Esophagus muscularis mucosa (tissue), 4 donors: ENCODE data around the gene MT3. TPM values are rescaled to one million over a fixed set of nuclear protein-coding genes. Genes with fewer than 3 reads are reported as not detected.

ENCODE experiments used
- DNase-seq: peaks from one replicate; pipeline ENCODE4 v3.0.0-alpha.2; 2017; ENCODE audit errors: extremely low spot score
- H3K27ac ChIP-seq, 4 donors: fragments of 200-600 bp; sonication (generic); replicated peaks in 1 of 4; 1 replicate in 3 of 4; 2 replicates in 1 of 4; pipeline ENCODE4 v1.5.1; 2016 to 2019; ENCODE audit warnings: mild to moderate bottlenecking in 1 of 4
- H3K27me3 ChIP-seq, 4 donors: fragments of 200-600 bp; sonication (generic); one replicate each; pipeline versions ENCODE4 v1.5.1 to v1.6.0; 2016 to 2019
- H3K36me3 ChIP-seq, 4 donors: fragments of 200-600 bp; sonication (generic); one replicate each; pipeline ENCODE4 v1.5.1; 2016 to 2019
- H3K4me1 ChIP-seq, 4 donors: fragments of 200-600 bp; sonication (generic); one replicate each; pipeline ENCODE4 v1.5.1; 2016 to 2019
- H3K4me3 ChIP-seq, 4 donors: fragments of 200-600 bp; sonication (generic); 1 replicate in 2 of 4; 2 replicates in 2 of 4; pipeline ENCODE4 v1.5.1; 2016 to 2019; ENCODE audit warnings: mild to moderate bottlenecking in 4 of 4, moderate library complexity in 1 of 4
- H3K9me3 ChIP-seq, 4 donors: fragments of 200-600 bp; sonication (generic); 1 replicate in 3 of 4; 2 replicates in 1 of 4; pipeline ENCODE4 v1.5.1; 2016 to 2019
- EP300 ChIP-seq: sonication (generic); formaldehyde crosslinking; IDR thresholded peaks from one replicate; pipeline ENCODE4 v1.6.1; 2017; ENCODE audit warnings: antibody characterized with exemption
- POLR2A ChIP-seq: fragments of 450-650 bp; IDR thresholded peaks from one replicate; pipeline ENCODE4 v1.6.1; 2017; ENCODE audit warnings: antibody characterized with exemption, moderate library complexity, mild to moderate bottlenecking, low read depth
- POLR2AphosphoS5 ChIP-seq, 2 donors: sonication (generic); formaldehyde crosslinking; IDR thresholded peaks; one replicate each; pipeline ENCODE4 v1.6.1; 2017; ENCODE audit warnings: antibody characterized with exemption in 2 of 2
- WGBS: methylation state at CpG from one replicate; pipeline ENCODE4 v1.1.5; 2018; 5-methylcytosine and 5-hydroxymethylcytosine counted together
- intact Hi-C: fragments of 100-400 bp; cut with DNase I; formaldehyde crosslinking; loops from one replicate; pipeline ENCODE4 v1.15.1; 2023
- total RNA-seq, 4 donors: library from RNA; depleted of rRNA; stranded (reverse); fragments of >200 nt; gene quantifications; one replicate each; pipeline versions ENCODE4 v1.1.0 to v1.2.1, GENCODE V29; 2016
- TF ChIP-seq, protein P1 (sequence below), 3 experiments: fragments of 200-600 bp in 2 of 3; fragments of 450-650 bp in 1 of 3; sonication (generic) in 2 of 3; IDR thresholded peaks; one replicate each; pipeline ENCODE4 v1.5.1; 2017 to 2019; ENCODE audit warnings: antibody characterized with exemption in 3 of 3, mild to moderate bottlenecking in 2 of 3, moderate library complexity in 1 of 3

The MT3 gene
- total RNA-seq, 4 donors from 2014 or later = 2.0 to 12.5 (median 4.1) TPM

DNA sequence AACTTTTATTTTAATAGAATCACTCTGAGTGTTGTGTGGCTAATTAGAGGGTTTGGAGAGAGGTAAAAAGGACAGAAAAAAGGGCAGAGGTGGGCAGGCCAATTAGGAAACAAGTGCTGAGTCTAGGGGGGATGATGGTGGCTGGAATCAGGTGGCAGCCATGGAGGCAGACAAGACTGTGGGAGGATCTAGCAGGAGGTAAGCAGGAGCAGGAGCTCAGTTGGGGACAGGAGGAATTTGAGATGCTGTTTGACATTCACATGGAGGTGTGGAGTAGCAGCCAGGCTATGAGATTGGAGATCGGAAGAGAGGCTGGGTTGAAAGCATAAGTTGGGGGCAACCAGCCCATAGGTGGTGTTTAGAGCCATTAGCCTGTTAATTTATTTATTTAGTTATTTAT lies 28.2 kb upstream of the MT3 start:
- Histone ChIP-seq H3K4me3 (no peak overlapping the region), H3K9me3 (no peaks in the 10 kb centered on the region), H3K4me1 (no peaks in the 10 kb centered on the region), H3K36me3 (no peaks in the 10 kb centered on the region), H3K27ac (no peak overlapping the region), H3K27me3 (peaks cover 0 to 20% (median 0%) of the 10 kb centered on the region in 4 donors)
- no peak for DNase-seq
- TF ChIP-seq EP300 (no peak), POLR2A (no peak), POLR2AphosphoS5 (IDR thresholded peaks at IDR 0.05) (no peak)
- TF ChIP-seq, protein P1, sequence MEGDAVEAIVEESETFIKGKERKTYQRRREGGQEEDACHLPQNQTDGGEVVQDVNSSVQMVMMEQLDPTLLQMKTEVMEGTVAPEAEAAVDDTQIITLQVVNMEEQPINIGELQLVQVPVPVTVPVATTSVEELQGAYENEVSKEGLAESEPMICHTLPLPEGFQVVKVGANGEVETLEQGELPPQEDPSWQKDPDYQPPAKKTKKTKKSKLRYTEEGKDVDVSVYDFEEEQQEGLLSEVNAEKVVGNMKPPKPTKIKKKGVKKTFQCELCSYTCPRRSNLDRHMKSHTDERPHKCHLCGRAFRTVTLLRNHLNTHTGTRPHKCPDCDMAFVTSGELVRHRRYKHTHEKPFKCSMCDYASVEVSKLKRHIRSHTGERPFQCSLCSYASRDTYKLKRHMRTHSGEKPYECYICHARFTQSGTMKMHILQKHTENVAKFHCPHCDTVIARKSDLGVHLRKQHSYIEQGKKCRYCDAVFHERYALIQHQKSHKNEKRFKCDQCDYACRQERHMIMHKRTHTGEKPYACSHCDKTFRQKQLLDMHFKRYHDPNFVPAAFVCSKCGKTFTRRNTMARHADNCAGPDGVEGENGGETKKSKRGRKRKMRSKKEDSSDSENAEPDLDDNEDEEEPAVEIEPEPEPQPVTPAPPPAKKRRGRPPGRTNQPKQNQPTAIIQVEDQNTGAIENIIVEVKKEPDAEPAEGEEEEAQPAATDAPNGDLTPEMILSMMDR (IDR thresholded peaks at IDR 0.05) = no peak
- intact Hi-C loops = no loop called here
- 79% methylated on average over 1 of the region's 1 CpG for whole genome bisulfite sequencing

DNA sequence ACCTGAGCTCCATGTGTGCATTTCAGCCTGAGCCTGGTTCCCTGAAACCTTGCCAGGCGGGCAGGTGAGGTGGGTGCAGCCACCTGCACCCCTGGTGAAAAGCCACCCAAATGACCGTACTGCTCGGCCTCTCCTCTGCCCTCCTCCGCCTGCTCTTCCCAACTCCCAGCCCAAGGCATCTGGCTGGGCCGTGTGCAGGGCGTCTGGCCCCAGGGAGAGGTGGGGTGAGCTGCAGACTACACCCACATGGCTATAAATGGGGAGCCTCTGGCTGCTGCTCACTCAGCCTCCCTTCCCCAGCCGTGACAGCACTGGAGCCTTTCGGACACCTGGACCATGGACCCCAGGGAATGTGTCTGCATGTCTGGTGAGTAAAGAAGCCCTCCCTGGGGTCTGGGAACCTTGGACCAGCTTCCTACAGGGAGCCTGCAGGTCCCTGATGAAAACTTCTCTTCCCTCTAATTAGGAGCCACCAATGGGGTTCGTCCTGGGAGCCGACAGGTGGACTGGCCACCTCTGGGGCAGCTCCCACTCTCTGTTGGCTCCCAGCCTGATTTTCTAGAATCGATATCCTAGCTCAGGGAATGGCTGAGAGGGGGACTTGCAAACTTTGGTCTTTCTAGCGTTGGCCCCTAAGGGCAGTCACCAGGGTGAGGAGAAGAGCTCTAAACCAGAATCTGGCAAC lies 24.4 kb upstream of the MT3 start, which contains the start of gene MT4:
MT4 (plus strand) TSS at position 281 of the 685 bp plus-strand sequence; CDS start at position 337, 56 bp downstream.
- no peak within 1 kb of the TSS for H3K27ac ChIP-seq
- intact Hi-C loops = no loop called here
- H3K4me3 ChIP-seq = no peak within 1 kb of the TSS
- WGBS = 80% methylated on average over 12 of the region's 12 CpGs
- H3K4me1 ChIP-seq = no peaks in the 10 kb centered on the region
- peaks cover 0 to 20% (median 0%) of the 10 kb centered on the region in 4 donors for H3K27me3 ChIP-seq
- DNase-seq = no peak
- no peaks in the 10 kb centered on the region for H3K36me3 ChIP-seq
- TF ChIP-seq, protein P1 (IDR thresholded peaks at IDR 0.05) = no peak
- TF ChIP-seq POLR2A (no peak), EP300 (no peak), POLR2AphosphoS5 (IDR thresholded peaks at IDR 0.05) (no peak)
- H3K9me3 ChIP-seq = no peaks in the 10 kb centered on the region

DNA sequence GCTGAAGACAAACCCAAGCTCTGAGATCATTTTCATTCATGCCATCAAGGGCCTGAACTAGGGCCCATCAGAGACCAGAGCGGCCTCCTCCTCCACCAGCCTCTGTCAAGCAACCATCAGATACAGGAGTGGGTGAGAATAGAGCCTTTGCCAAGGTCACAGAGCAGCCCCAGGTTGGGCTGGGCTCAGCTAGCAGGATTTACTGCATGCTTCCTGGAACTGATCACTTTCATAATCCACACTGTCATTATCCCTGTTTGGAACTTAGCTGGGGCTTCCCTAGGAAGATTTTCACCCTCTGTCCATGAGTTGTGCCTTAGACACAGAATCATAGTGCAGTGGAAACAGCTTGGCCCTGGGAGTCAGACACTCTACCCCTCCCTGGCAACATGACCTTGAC lies 19.4 kb upstream of the MT3 start:
- no peak for DNase-seq
- intact Hi-C loops = no loop called here
- Histone ChIP-seq H3K36me3 (no peaks in the 10 kb centered on the region), H3K27ac (no peak overlapping the region), H3K27me3 (peaks cover 0 to 17% (median 0%) of the 10 kb centered on the region in 4 donors), H3K4me1 (no peaks in the 10 kb centered on the region), H3K4me3 (no peak overlapping the region), H3K9me3 (no peaks in the 10 kb centered on the region)
- WGBS = 100% methylated on average over 1 of the region's 1 CpG
- TF ChIP-seq POLR2AphosphoS5 (IDR thresholded peaks at IDR 0.05) (no peak), EP300 (no peak), POLR2A (no peak)
- TF ChIP-seq, protein P1 (IDR thresholded peaks at IDR 0.05) = no peak

DNA sequence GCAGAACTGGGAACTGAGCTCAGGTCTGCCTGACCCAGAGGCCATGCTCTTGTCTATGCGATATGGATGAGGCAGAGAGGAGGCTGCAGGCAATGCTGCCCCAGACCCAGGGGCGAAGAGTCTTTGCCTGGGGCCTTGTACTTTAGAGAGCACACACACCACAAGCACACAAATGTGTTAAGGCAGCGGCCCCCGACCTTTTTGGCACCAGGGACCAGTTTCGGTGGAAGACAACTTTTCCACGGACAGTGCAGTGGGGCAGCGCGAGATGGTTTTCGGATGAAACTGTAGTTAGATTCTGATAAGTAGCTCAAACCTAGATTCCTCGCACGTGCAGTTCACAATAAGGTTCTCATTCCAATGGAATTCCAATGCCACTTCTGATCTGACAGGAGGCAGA lies 17.8 kb upstream of the MT3 start:
- WGBS = 76% methylated on average over 11 of the region's 11 CpGs
- Histone ChIP-seq H3K4me3 (no peak overlapping the region), H3K4me1 (no peaks in the 10 kb centered on the region), H3K9me3 (no peaks in the 10 kb centered on the region), H3K36me3 (no peaks in the 10 kb centered on the region), H3K27ac (no peak overlapping the region), H3K27me3 (peaks cover 0 to 9% (median 0%) of the 10 kb centered on the region in 4 donors)
- TF ChIP-seq POLR2A = no peak
- intact Hi-C loops = no loop called here
- DNase-seq = no peak

DNA sequence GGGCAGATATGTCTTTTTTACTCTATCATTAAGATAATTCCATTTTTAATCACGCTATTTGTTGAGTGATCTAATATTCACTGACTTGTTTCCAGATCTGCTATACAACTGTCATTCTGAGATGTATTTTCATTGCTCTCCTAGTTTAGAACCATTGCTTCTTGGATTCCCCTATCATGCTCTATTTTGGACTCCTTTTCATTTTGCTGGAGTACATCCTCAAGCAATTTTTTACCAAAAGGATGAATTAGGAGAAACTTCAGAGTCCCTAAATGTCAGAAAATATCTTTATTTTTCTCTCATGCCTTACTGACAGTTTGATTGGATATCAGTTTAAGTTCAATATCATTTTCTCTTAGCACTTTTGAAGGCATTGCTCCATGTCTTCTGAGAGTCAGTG lies 14.7 kb upstream of the MT3 start:
- intact Hi-C loops = no loop called here
- Histone ChIP-seq H3K4me3 (no peak overlapping the region), H3K36me3 (no peaks in the 10 kb centered on the region), H3K27me3 (no peaks in the 10 kb centered on the region), H3K9me3 (no peaks in the 10 kb centered on the region), H3K27ac (no peak overlapping the region), H3K4me1 (no peaks in the 10 kb centered on the region)
- TF ChIP-seq POLR2AphosphoS5 (IDR thresholded peaks at IDR 0.05) = no peak
- TF ChIP-seq POLR2A = no peak
- TF ChIP-seq, protein P1 (IDR thresholded peaks at IDR 0.05) = no peak
- no peak for TF ChIP-seq EP300
- 50% methylated on average over 1 of the region's 1 CpG for WGBS
- DNase-seq = no peak
